Measurements from ENCODE around the gene GRAMD1C. TPM values are rescaled to one million over a fixed set of nuclear protein-coding genes. Genes with fewer than 3 reads are reported as not detected.

Gene GRAMD1C
- polyA plus RNA-seq, 1 of the 3 experiments (the other 2 are of a cell fraction) = 1.2 TPM

DNA sequence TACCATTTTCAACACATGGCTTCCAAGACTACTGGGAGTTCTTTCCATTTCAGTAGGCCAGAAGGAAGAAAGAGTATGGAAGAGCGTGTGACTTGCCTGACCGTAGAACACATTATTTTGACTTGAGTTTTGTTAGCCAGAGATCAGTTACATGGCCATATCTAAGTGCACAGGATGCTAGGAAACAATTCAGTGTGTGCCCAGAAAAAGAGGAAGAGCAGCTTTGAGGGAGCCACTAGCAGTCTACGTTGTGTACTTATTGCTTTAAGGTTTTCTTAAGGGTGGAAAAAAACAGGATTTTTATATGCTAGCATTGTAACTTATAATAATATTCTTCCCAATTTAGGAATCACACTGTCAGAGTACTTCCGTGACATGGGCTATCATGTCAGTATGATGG lies 44.1 kb upstream of the GRAMD1C start:
- Histone ChIP-seq H3K9ac (no peak overlapping the region), H3F3A (replicated peaks; ENCODE audit: insufficient read depth) (no peaks in the 10 kb centered on the region), H3K4me2 (no peak overlapping the region), H4K20me1 (ENCODE audit: insufficient read depth) (no peaks in the 10 kb centered on the region), H3K9me3 (no peaks in the 10 kb centered on the region), H3K27me3 (ENCODE audit: insufficient read depth) (no peaks in the 10 kb centered on the region), H3K9me2 (no peaks in the 10 kb centered on the region), H3K79me2 (ENCODE audit: insufficient read depth) (no peaks in the 10 kb centered on the region), H3K4me1 (ENCODE audit: control insufficient read depth in 1 of 2, insufficient read depth in 2 of 2, low read depth in 1 of 2, low read length in 1 of 2) (no peaks in the 10 kb centered on the region), H2AFZ (ENCODE audit: low read depth) (no peak overlapping the region), H3K27ac (ENCODE audit: low read depth in 2 of 2, low read length in 1 of 2) (no peak overlapping the region), H3K36me3 (replicated peaks in 1 of 2; ENCODE audit: control insufficient read depth in 1 of 2, insufficient read depth in 2 of 2, low read length in 1 of 2) (peaks cover 40% of the 10 kb centered on the region in 2 experiments), H3K4me3 (ENCODE audit: low read depth in 2 of 2, low read length in 1 of 2) (no peak overlapping the region)
- no peak for TF ChIP-seq POLR2AphosphoS5 (IDR thresholded peaks at IDR 0.05; ENCODE audit: low read depth, low read length)
- TF ChIP-seq RAD21 (IDR thresholded peaks at IDR 0.05; ENCODE audit: low read length) = no peak
- TF ChIP-seq TEAD4 (IDR thresholded peaks at IDR 0.05; ENCODE audit: borderline replicate concordance, insufficient read depth) = no peak
- TF ChIP-seq, protein P1, sequence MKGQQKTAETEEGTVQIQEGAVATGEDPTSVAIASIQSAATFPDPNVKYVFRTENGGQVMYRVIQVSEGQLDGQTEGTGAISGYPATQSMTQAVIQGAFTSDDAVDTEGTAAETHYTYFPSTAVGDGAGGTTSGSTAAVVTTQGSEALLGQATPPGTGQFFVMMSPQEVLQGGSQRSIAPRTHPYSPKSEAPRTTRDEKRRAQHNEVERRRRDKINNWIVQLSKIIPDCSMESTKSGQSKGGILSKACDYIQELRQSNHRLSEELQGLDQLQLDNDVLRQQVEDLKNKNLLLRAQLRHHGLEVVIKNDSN (IDR thresholded peaks at IDR 0.05; ENCODE audit: borderline replicate concordance, low read depth) = no peak
- TF ChIP-seq, protein P2, sequence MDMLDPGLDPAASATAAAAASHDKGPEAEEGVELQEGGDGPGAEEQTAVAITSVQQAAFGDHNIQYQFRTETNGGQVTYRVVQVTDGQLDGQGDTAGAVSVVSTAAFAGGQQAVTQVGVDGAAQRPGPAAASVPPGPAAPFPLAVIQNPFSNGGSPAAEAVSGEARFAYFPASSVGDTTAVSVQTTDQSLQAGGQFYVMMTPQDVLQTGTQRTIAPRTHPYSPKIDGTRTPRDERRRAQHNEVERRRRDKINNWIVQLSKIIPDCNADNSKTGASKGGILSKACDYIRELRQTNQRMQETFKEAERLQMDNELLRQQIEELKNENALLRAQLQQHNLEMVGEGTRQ (IDR thresholded peaks at IDR 0.05; ENCODE audit: borderline replicate concordance, low read depth, low read length) = no peak
- no peak for TF ChIP-seq YY1 (IDR thresholded peaks at IDR 0.05; ENCODE audit: low read depth)
- no peak for TF ChIP-seq RCOR1 (IDR thresholded peaks at IDR 0.05; ENCODE audit: low read length)
- no peak for TF ChIP-seq RXRA (IDR thresholded peaks at IDR 0.05; ENCODE audit: borderline replicate concordance, low read depth)
- TF ChIP-seq, protein P3, sequence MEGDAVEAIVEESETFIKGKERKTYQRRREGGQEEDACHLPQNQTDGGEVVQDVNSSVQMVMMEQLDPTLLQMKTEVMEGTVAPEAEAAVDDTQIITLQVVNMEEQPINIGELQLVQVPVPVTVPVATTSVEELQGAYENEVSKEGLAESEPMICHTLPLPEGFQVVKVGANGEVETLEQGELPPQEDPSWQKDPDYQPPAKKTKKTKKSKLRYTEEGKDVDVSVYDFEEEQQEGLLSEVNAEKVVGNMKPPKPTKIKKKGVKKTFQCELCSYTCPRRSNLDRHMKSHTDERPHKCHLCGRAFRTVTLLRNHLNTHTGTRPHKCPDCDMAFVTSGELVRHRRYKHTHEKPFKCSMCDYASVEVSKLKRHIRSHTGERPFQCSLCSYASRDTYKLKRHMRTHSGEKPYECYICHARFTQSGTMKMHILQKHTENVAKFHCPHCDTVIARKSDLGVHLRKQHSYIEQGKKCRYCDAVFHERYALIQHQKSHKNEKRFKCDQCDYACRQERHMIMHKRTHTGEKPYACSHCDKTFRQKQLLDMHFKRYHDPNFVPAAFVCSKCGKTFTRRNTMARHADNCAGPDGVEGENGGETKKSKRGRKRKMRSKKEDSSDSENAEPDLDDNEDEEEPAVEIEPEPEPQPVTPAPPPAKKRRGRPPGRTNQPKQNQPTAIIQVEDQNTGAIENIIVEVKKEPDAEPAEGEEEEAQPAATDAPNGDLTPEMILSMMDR (IDR thresholded peaks at IDR 0.05) = no peak
- TF ChIP-seq JUND (IDR thresholded peaks at IDR 0.05) = no peak
- no peak for TF ChIP-seq GABPA (IDR thresholded peaks at IDR 0.05; ENCODE audit: low read depth)
- no peak for TF ChIP-seq MXI1 (IDR thresholded peaks at IDR 0.05; ENCODE audit: low read depth, low read length)
- TF ChIP-seq, protein P4, sequence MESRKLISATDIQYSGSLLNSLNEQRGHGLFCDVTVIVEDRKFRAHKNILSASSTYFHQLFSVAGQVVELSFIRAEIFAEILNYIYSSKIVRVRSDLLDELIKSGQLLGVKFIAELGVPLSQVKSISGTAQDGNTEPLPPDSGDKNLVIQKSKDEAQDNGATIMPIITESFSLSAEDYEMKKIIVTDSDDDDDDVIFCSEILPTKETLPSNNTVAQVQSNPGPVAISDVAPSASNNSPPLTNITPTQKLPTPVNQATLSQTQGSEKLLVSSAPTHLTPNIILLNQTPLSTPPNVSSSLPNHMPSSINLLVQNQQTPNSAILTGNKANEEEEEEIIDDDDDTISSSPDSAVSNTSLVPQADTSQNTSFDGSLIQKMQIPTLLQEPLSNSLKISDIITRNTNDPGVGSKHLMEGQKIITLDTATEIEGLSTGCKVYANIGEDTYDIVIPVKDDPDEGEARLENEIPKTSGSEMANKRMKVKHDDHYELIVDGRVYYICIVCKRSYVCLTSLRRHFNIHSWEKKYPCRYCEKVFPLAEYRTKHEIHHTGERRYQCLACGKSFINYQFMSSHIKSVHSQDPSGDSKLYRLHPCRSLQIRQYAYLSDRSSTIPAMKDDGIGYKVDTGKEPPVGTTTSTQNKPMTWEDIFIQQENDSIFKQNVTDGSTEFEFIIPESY (IDR thresholded peaks at IDR 0.05; ENCODE audit: borderline replicate concordance, low read depth) = no peak
- no peak for TF ChIP-seq FOXJ3 (CRISPR knock-in tag; IDR thresholded peaks at IDR 0.05)
- TF ChIP-seq EZH2phosphoT487 (IDR thresholded peaks at IDR 0.05; ENCODE audit: borderline replicate concordance, low read depth) = no peak
- TF ChIP-seq TCF12 (IDR thresholded peaks at IDR 0.05) = no peak
- no peak for TF ChIP-seq MAX (IDR thresholded peaks at IDR 0.05; ENCODE audit: low read depth)
- ChIA-PET CTCF (interaction anchor here (0.7 to 1.5 kb wide), 2 partner anchors 8 to 12 kb away, joined by 3 to 4 read pairs; no protein-coding TSS in a partner anchor), POLR2A (no interaction called here)
- no peak for DNase-seq
- 98% methylated on average over 4 of the region's 4 CpGs for WGBS (ENCODE audit: low lambda C conversion rate)

All from SK-N-SH (cell line).